GM18499 (cell line): Measurements from ENCODE around the gene STAC3.
A peak's percentile ranks its signal among the peaks of the same experiment; 100 is the strongest.

ENCODE experiments used
- ATAC-seq: cut with Tn5 transposase; IDR thresholded peaks from one replicate; pipeline ENCODE4 v1.9.1; 2021; ENCODE audit warnings: moderate number of reproducible peaks; ENCODE audit not compliant: insufficient read depth, unreplicated experiment

Gene STAC3

GRCh38 chr12:57255916-57256315, 4.9 kb upstream of the STAC3 start:
- no peak for ATAC-seq

- no peak for ATAC-seq
Measured at GRCh38 chr12:57254506-57255280, 3.7 kb upstream of the STAC3 start.

- ATAC-seq = no peak
Measured at GRCh38 chr12:57250541-57250940, 446 bp downstream of the STAC3 start.

DNA sequence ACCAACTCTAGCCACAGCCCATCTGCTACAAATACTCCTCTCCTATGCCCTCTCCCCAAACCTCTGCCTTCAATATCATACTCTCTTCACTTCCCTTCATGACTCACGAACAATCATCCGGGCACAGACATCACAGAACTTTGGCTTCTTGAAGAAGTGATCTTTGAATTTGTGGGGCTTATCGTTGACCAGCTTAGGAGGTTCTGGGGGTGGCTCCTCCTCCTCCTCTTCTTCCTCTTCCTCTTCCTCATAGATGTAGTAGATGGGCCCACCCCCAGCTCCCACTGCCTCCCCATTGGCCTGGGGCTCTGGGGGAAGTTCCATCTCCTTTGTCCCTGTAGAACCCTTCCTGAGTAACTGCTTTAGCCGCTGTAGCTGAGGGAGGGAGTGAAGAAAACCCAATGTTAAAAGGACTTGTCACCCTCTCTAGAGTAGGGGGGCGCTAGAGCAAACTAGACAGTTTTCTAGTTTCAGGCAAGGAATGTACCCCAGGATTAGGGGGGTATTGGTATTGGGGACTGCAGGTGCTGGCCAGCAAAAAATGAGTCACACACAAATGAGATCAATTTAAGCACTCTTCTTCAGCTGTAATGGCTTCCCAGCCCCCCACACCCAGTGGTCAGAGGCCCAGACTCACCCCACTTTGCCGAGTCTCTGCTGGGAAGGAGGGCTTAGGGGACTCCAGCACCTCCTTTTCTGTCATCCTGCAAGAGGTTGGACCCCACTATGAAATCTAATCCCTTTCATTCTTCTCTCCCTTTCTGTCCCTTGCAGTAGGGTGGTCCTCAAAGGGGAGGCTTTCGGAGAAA, 1.8 kb downstream of the STAC3 start:
- ATAC-seq = no peak

DNA sequence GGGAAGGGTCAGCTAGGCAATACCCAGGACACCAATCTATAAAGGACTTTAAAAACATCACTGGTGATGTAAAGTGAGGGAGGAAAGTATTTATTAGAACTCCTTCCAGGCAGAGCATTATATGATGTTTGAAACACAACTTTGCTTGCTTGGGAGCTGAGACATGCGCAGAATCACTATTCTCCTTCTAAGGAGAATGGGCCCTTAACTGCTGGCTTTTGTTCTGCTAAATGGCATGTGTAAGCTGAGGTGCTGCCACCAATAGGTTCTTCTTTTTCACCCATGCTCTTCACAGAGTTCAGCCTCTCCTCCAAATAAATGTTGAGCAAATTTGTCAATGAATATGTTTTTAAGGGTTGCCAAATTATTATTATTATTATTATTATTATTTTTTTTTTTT, 3.9 kb downstream of the STAC3 start:
- ATAC-seq = no peak

DNA sequence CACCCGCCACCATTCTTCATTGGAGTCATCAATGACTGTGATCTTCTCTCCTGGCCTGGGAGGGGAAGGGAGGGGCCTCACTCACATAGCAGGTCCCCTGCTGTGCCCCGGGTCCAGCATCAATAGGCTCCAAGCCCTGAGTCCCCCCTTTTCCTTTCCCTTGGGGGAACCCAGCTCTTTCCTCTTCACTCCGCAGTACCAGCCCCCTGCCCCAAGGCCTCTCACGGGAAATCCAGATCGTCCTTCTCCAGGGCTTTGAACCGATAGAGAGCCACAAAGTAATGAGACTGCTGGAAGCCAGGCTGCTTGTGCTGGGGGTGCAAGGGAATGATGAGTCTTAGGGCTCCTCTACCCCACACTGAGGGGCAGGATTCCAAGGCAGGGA, 6.7 kb downstream of the STAC3 start:
- ATAC-seq = no peak

DNA sequence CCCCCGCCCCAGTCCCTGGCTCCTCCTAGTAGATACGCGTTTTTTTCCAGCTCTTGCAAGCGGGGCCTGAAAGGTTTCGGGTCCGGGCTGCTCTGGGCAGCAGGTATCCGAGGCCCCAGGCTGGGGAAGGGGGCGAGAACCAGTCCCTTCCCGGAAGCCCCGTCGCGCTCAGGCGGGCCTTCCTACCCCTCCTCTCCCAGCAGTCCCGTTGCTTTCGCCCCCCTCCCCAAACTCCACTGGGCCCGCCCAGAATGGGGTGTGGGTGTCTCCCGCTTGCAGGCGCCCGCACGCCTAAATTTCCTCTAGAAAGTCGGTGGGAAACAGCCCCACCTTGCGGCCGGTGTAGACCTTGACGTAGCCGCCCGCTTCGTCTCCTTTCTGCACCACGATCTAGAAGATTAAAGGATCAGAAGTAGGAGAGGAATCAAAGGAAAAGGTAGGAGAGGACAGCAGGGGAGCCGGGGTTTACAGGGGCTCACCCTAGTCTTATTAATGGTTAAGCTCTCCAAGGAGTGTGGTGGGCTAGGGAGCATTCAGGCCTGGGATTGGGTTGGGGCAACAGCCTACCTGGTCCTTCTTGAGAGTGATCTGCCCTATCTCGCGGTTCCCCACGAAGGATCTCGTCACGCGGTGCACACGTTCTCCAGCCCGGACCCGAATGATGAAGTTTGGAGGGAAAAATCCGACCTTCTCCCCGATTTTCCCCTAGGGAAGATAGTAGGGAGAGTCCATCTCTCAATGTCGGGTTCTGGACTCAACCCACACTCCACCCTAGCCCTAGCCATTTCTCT, 7.3 kb downstream of the STAC3 start:
- no peak for ATAC-seq

DNA sequence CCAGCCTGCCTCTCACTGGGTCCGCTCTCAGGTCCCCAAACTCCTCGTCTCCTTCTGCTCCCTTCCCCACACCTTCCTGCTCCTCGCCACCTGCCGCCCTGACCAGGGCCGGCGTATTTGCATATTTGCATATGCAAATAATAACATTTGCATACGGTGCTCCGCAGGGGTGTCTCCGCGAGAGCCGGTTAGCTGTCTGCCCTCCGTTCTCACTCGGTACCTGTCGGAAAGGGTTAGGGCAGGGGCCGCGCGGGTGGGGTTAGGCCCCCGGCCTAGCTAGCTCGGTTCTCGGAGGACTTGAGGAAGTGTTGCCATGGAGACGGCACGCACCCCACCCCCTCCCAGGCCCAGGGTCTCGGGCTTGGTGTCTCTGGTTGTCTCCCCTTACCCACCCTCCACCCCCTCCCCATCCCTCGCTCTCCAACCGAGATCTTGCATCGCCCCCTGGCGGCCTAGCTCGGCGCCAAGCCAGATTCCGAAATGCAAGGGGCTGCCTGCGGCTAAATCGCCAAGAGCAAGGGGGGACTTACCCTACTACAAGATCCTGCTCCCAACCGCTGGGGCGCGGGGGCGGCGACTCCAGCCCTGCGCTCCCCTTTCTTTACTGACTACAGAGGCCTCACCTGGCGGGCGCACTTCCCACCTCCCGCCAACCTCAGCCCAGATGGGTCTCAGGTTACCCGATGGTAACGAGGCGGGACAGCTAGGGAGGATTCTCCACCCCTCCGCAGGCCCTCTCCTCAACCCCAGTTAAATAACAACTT, 8.1 kb downstream of the STAC3 start:
- ATAC-seq = no peak

DNA sequence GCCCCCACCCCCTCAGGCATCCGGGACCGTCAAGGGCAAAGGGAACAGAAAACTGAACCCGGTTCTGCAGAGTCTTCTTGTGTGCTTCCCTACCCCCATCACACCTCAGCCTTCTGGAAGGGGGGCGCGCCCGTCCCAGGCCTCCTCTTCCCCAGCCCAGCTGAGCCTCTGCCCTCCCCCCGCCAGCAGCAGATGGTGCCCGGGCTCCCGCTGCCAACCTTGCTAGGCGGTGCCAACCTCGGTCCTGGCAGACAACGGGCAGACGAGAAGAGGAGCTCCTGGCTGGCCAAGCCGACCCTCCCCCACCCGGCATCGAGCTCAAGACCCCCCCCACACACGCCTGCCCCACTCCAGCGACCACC, 8.7 kb downstream of the STAC3 start:
- no peak for ATAC-seq

DNA sequence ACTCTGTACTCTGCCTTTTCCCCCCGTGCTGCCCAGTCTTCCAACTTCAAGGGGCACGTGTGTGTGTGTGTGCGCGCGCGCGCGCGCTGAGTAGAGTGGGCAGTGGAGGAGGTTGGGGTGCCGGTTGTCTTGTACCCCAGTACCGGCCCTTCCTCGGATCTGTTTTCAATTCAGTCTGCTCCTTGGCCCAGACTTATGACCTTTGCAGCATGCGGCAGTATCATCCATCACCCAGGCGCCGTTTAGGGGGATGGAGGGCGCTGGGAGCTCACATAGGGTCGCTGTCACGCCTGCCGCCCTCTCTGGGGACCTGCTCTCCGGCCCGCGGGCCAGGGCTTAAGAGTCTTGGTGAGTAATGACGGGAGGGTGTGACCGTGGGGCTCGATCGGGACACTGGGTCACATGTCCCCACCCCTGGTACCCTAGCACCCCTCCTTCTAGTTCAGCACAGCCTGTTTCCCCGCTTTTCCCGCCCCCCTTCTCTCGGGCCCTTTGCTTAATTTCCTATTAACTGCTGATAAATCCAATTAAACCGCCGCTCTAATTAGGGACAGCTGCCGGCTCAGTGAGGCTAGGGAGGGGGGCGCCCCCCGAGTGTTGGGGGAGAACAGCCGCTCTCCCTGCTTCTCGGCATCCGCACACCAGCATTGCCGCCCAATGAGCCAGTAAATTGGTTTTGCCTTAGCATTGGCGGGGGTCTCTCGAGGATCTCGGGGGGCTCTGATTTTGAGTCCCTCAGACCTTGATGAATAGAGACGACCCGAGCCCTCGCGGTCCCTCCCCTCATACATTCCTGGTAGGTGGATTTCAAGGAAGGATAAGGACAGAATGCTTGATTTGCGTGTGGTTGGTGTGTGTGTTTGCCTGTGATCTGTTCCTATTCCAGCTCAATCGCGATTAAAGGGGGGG, 9.3 kb downstream of the STAC3 start:
- ATAC-seq = no peak

DNA sequence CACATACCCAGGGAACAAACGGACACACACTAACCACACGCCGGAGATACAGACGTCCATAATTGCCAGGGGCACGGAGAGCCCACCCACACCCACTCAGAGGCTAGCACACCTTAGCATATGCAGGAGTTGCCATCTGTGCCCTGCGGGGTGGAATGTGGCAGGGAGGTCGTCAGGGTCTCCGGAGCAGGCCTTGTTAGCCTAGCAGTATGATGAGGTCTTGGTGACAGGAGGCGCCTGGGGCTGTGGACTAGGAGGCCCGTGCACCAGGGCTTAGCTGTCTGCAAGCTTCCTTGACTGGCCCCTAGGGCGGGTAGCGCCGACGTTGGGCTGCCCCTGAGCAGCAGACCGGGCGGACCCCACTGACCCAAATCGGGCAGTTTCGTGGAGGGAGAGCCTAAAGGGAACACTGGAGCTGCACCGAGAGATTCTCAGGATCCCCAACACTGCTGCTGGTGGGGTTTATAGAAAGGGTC, 10.0 kb downstream of the STAC3 start:
- ATAC-seq = no peak

- no peak for ATAC-seq
Measured at GRCh38 chr12:57240066-57240921, 10.7 kb downstream of the STAC3 start.

GRCh38 chr12:57239587-57240065, 11.4 kb downstream of the STAC3 start:
- ATAC-seq = no peak

DNA sequence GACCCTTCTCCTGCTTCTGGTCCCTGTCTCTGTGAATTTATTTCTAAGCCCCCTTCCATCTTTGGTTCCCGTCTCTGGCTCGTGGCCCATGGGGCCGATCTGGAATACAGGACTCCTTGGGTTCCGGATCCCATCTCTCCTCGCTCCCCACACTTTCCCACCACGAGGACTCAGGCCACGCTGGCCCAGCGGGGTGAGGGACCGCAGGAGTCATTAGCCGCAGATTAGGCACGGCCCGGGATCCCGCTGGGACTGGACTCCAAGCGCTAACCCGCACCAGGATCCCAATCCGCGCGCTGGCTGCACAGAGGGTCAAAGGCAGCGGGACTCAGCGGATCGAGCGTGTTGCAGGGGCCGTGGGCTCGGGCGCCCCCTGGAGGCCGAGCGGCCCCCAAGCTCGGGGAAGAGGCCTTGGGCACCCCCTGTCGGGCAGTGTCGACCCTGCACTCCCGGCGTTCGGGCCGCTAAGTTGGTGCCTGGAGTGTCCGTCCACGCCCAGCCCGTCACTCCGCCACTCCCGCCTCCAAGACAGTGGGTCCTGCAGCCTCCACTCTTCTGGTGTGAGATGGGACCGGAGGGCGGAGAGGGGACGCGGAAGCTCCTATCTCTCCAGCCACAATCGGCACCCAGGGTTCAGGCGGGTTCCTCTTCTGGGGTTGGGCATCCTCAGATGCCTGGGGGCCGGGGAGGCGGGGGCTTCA, 12.0 kb downstream of the STAC3 start:
- ATAC-seq = peak; percentile 26

GRCh38 chr12:57237932-57238853, 12.8 kb downstream of the STAC3 start:
- no peak for ATAC-seq

DNA sequence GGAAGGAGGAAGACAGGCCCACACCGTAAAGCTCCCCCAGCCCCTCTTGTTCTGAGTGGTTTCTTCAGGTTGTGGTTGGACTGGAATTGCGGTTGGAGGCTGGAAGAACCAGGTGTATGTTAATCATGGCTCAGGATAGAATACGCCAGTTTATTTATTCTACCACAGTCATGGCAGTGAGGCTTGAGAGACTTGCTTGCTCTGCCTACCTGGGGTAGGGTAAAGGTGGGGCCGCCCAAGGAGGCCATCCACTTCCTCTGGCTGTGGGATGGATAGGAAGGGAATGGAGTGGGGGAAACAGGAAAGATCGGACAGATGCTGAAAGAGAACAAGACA, 13.4 kb downstream of the STAC3 start:
- no peak for ATAC-seq
